ENCODE results near the gene SMTN. TPM values are rescaled to one million over a fixed set of nuclear protein-coding genes. Genes with fewer than 3 reads are reported as not detected.
"Not testable (repeated sequence)": the region's sequence is repeated elsewhere in the genome, so short reads cannot be mapped to it uniquely, and the experiment has no call there.

Gene SMTN
- total RNA-seq, 1 donor from 2014 or later: 54.0 TPM

- no peak for TF ChIP-seq CTCF (conservative IDR thresholded peaks at IDR 0.05)
- DNase-seq (ENCODE audit: extremely low spot score, unreplicated experiment): no peak
- Mint-ChIP-seq H3K27ac (no peak overlapping the region), H3K4me1 (ENCODE audit: unreplicated experiment) (peaks cover 8% of the 10 kb centered on the region), H3K27me3 (no peaks in the 10 kb centered on the region), H3K9me3 (no peaks in the 10 kb centered on the region), H3K36me3 (no peaks in the 10 kb centered on the region), H3K4me3 (no peak overlapping the region)
Measured at GRCh38 chr22:31068970-31069369, 12.1 kb upstream of the SMTN start.

- H3K27me3 Mint-ChIP-seq; H3K4me1 Mint-ChIP-seq (ENCODE audit: unreplicated experiment); H3K36me3 Mint-ChIP-seq; DNase-seq (ENCODE audit: extremely low spot score, unreplicated experiment); H3K27ac Mint-ChIP-seq; H3K4me3 Mint-ChIP-seq; H3K9me3 Mint-ChIP-seq: not testable (repeated sequence)
Measured at GRCh38 chr22:31069691-31070314, 11.3 kb upstream of the SMTN start.

DNA sequence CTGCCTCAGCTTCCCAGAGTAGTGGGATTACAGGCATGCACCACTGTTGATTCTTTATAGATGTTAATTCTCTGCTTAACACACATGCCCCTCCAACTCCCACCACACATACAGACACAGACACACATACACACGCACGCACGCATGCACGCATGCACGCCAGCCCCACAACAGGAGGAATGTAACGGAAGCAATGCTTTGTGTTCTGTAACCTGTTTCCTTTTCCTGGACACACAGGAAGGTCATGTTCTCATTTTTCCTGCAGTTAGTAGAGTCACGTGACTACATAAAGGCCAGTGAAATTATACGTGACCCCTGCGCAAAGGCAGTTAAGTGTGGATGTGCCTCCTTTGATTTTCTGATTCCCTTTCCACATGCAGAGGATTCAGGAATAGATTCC lies 8.0 kb upstream of the SMTN start:
- H3K36me3 Mint-ChIP-seq; H3K4me3 Mint-ChIP-seq; H3K4me1 Mint-ChIP-seq (ENCODE audit: unreplicated experiment); H3K27me3 Mint-ChIP-seq; DNase-seq (ENCODE audit: extremely low spot score, unreplicated experiment); H3K27ac Mint-ChIP-seq; H3K9me3 Mint-ChIP-seq: not testable (repeated sequence)

GRCh38 chr22:31073545-31074145 lies 7.5 kb upstream of the SMTN start:
- H3K27ac Mint-ChIP-seq; H3K4me3 Mint-ChIP-seq; H3K4me1 Mint-ChIP-seq (ENCODE audit: unreplicated experiment); DNase-seq (ENCODE audit: extremely low spot score, unreplicated experiment); H3K27me3 Mint-ChIP-seq; H3K36me3 Mint-ChIP-seq; H3K9me3 Mint-ChIP-seq: not testable (repeated sequence)

DNA sequence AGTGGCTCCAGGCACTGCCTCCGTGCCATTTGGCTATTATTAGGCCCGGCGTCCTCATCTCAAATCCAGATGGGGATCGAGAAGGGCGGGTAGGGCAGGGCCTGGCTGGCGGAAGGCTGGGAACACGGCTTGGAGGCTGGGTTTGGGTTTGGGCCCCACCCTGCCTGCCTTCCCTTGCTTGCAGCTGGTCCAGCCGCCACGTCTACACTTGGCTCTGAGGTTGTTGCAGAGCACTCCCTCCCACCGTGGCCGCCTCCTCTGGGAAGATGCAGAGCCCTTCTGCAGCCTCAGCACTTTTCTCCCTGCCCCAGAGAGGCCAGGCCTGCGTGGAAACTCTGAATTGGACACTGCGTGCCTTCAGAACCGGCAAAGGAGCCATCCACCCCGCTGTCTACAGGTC lies 5.2 kb upstream of the SMTN start:
- no peak for DNase-seq (ENCODE audit: extremely low spot score, unreplicated experiment)
- no peak for TF ChIP-seq CTCF (conservative IDR thresholded peaks at IDR 0.05)
- H3K27ac Mint-ChIP-seq: no peak overlapping the region
- no peaks in the 10 kb centered on the region for H3K9me3 Mint-ChIP-seq
- H3K36me3 Mint-ChIP-seq: no peaks in the 10 kb centered on the region
- no peak overlapping the region for H3K4me3 Mint-ChIP-seq
- peaks cover 9% of the 10 kb centered on the region for H3K4me1 Mint-ChIP-seq (ENCODE audit: unreplicated experiment)
- no peaks in the 10 kb centered on the region for H3K27me3 Mint-ChIP-seq

GRCh38 chr22:31077681-31078080 lies 3.4 kb upstream of the SMTN start:
- Mint-ChIP-seq H3K4me3 (no peak overlapping the region), H3K9me3 (no peaks in the 10 kb centered on the region), H3K36me3 (no peaks in the 10 kb centered on the region), H3K27me3 (no peaks in the 10 kb centered on the region), H3K27ac (no peak overlapping the region), H3K4me1 (ENCODE audit: unreplicated experiment) (peaks cover 20% of the 10 kb centered on the region)
- no peak for DNase-seq (ENCODE audit: extremely low spot score, unreplicated experiment)
- TF ChIP-seq CTCF (conservative IDR thresholded peaks at IDR 0.05): no peak

GRCh38 chr22:31078389-31078788 lies 2.7 kb upstream of the SMTN start:
- H3K27ac Mint-ChIP-seq: peak overlapping the region; percentile 85
- H3K4me1 Mint-ChIP-seq (ENCODE audit: unreplicated experiment): peaks cover 22% of the 10 kb centered on the region
- not testable (repeated sequence) for H3K4me3 Mint-ChIP-seq; H3K27me3 Mint-ChIP-seq; H3K36me3 Mint-ChIP-seq; DNase-seq (ENCODE audit: extremely low spot score, unreplicated experiment); H3K9me3 Mint-ChIP-seq
